K562 (cell line): ENCODE measurements around the gene RPS6KA4. TPM values are rescaled to one million over a fixed set of nuclear protein-coding genes. Genes with fewer than 3 reads are reported as not detected.

Experiments used
- ARID1B ChIP-seq: fragments of 450-650 bp; IDR thresholded peaks from 2 replicates; pipeline ENCODE4 v1.6.1; 2016; ENCODE audit warnings: antibody characterized with exemption, mild to moderate bottlenecking, inconsistent platforms
- ATF1 ChIP-seq, 2 experiments: fragments of 450-650 bp in 1 of 2; IDR thresholded peaks; 2 replicates each; pipeline ENCODE4 v1.6.1; 2016; ENCODE audit warnings: missing compliant biosample characterization in 1 of 2, missing genetic modification characterization in 1 of 2
- CBX3 ChIP-seq, 2 experiments: IDR thresholded peaks; 1 replicate in 1 of 2; 2 replicates in 1 of 2; pipeline ENCODE4 v1.6.1; 2012; ENCODE audit warnings: inconsistent platforms in 2 of 2, low read length in 2 of 2, borderline replicate concordance in 1 of 2, control low read depth in 1 of 2
- DPF2 ChIP-seq: fragments of 450-650 bp; IDR thresholded peaks from 2 replicates; pipeline ENCODE4 v1.6.1; 2016
- E2F1 ChIP-seq: sonication (generic); formaldehyde crosslinking; IDR thresholded peaks from 2 replicates; pipeline ENCODE4 v1.8.1; 2023; ENCODE audit warnings: mild to moderate bottlenecking, missing genetic modification reagents, moderate library complexity
- EP400 ChIP-seq: fragments of 450-650 bp; IDR thresholded peaks from 2 replicates; pipeline ENCODE4 v1.6.1; 2017; ENCODE audit warnings: antibody characterized with exemption, mild to moderate bottlenecking, moderate library complexity
- ETV6 ChIP-seq, 3 experiments: fragments of 150-350 bp in 1 of 3; sonication (generic) in 1 of 3; formaldehyde crosslinking in 1 of 3; IDR thresholded peaks; 2 replicates each; pipeline versions ENCODE4 v1.6.1 to v1.8.0; 2014 to 2022; ENCODE audit warnings: borderline replicate concordance in 2 of 3, low read depth in 2 of 3, antibody characterized with exemption in 1 of 3, low read length in 1 of 3, mild to moderate bottlenecking in 1 of 3, missing genetic modification reagents in 1 of 3
- MBD2 ChIP-seq: sonication (generic); IDR thresholded peaks from 2 replicates; pipeline ENCODE4 v1.6.1; 2016; ENCODE audit warnings: low read depth, borderline replicate concordance
- MTA2 ChIP-seq: fragments of 450-650 bp; IDR thresholded peaks from 2 replicates; pipeline ENCODE4 v1.6.1; 2016; ENCODE audit warnings: low read depth
- PHF8 ChIP-seq: fragments of 200-600 bp; sonication (generic); IDR thresholded peaks from 2 replicates; pipeline ENCODE4 v1.6.1; 2012; ENCODE audit warnings: mixed run types, mild to moderate bottlenecking, inconsistent platforms, low read length, moderate library complexity, borderline replicate concordance
- POLR2AphosphoS5 ChIP-seq: IDR thresholded peaks from 2 replicates; pipeline ENCODE4 v1.6.1; 2011; ENCODE audit warnings: mild to moderate bottlenecking, low read depth, low read length, moderate library complexity; ENCODE audit not compliant: control insufficient read depth, insufficient read depth
- PRDM10 ChIP-seq: fragments of 450-650 bp; IDR thresholded peaks from 2 replicates; pipeline ENCODE4 v1.6.1; 2018; ENCODE audit not compliant: partially characterized antibody
- RB1 ChIP-seq: fragments of 450-650 bp; IDR thresholded peaks from 2 replicates; pipeline ENCODE4 v1.6.1; 2017; ENCODE audit warnings: low read depth, mild to moderate bottlenecking
- SUPT5H ChIP-seq: fragments of 450-650 bp; IDR thresholded peaks from 2 replicates; pipeline ENCODE4 v1.6.1; 2016
- TAF9B ChIP-seq: fragments of 450-650 bp; IDR thresholded peaks from 2 replicates; pipeline ENCODE4 v1.6.1; 2018; ENCODE audit warnings: mild to moderate bottlenecking; ENCODE audit not compliant: partially characterized antibody
- VEZF1 ChIP-seq: fragments of 200-800 bp; sonication (Bioruptor generic); IDR thresholded peaks from 2 replicates; pipeline ENCODE4 v1.6.1; 2017; ENCODE audit warnings: missing genetic modification characterization, missing compliant biosample characterization
- YBX1 ChIP-seq: fragments of 450-650 bp; IDR thresholded peaks from 2 replicates; pipeline ENCODE4 v1.7.1; 2016; ENCODE audit warnings: mild to moderate bottlenecking
- ZBED1 ChIP-seq: IDR thresholded peaks from 2 replicates; pipeline ENCODE4 v1.6.1; 2014
- ZFX ChIP-seq: sonication (generic); formaldehyde crosslinking; IDR thresholded peaks from 2 replicates; pipeline ENCODE4 v1.8.0; 2022; ENCODE audit warnings: mild to moderate bottlenecking, missing genetic modification reagents, moderate library complexity
- ZNF165 ChIP-seq: fragments of 250-450 bp; sonication (Bioruptor Pico); IDR thresholded peaks from 2 replicates; pipeline ENCODE4 v1.4.0; 2020; ENCODE audit warnings: borderline replicate concordance
- polyA plus RNA-seq, 8 experiments: library from polyadenylated mRNA; depleted of rRNA in 4 of 8; stranded (reverse) in 5 of 8; unstranded in 3 of 8; fragments of >200 nt; fragmentation: Nextera tagmentation in 2 of 8; fragmentation: Illumina TruSeq in 1 of 8; extraction: Ambion mirVana in 2 of 8; extraction: Trizol in 1 of 8; gene quantifications; 2 replicates each; pipeline versions ENCODE4 v1.2.1 to v1.2.3, GENCODE V29; 2011 to 2014; ENCODE audit warnings: inconsistent platforms in 1 of 8, missing spikeins in 1 of 8
- total RNA-seq, 7 experiments: library from RNA; depleted of rRNA in 6 of 7; stranded (reverse); fragments of >200 nt in 6 of 7; fragmentation: Illumina TruSeq in 2 of 7; extraction: Trizol in 2 of 7; gene quantifications; 2 replicates each; pipeline versions ENCODE4 v1.2.1 to v1.2.3, GENCODE V29; 2011 to 2021; ENCODE audit warnings: low replicate concordance in 1 of 7

RPS6KA4 gene
- total and polyA plus RNA-seq, 9 of the 15 experiments (the other 6 are each of a cell fraction or from before 2014, with no cell fraction given), result 0.15 to 23.8 (median 9.8) TPM

GRCh38 chr11:64355078-64355940 lies 3.7 kb upstream of the RPS6KA4 start (continued):
- TF ChIP-seq ZNF165 (0 out of 2 replicates have a peak, but pooled peaks have one; percentile 47), CBX3 (IDR thresholded peaks at IDR 0.05; ENCODE audit: borderline replicate concordance in 1 of 2, low read length in 2 of 2) (peak in 1 of 2 experiments; percentile 50; a peak in 1 of 3 replicates), ZFX (peak; percentile 67), EP400 (peak; percentile 75), MTA2 (peak; percentile 16; the same call in 1 of the 2 replicates), ETV6 (IDR thresholded peaks at IDR 0.05; ENCODE audit: borderline replicate concordance in 1 of 2, low read depth in 2 of 2, low read length in 1 of 2) (no peak), ETV6 (CRISPR knock-in tag; IDR thresholded peaks at IDR 0.05; ENCODE audit: borderline replicate concordance) (0 out of 2 replicates have a peak, but pooled peaks have one; percentile 24), RB1 (peak; percentile 87), ARID1B (peak; percentile 75), PHF8 (peak; percentile 53; the same call in 1 of the 2 replicates), ATF1 (CRISPR knock-in tag; IDR thresholded peaks at IDR 0.05) (no peak), ATF1 (tag; IDR thresholded peaks at IDR 0.05) (peak; percentile 72), E2F1 (no peak), ZBED1 (no peak), VEZF1 (CRISPR knock-in tag) (peak; percentile 88), TAF9B (no peak), SUPT5H (peak; percentile 36; the same call in 1 of the 2 replicates), DPF2 (peak; percentile 84), MBD2 (no peak), PRDM10 (peak; percentile 47), YBX1 (no peak), POLR2AphosphoS5 (0 out of 2 replicates have a peak, but pooled peaks have one; percentile 29)
